RWPE1 (cell line): ENCODE results near the gene PTPN22.

Source experiments
- CTCF ChIA-PET: fragments of 350-600 bp; sonication (Branson Sonifier 250); formaldehyde crosslinking; extraction: SDS; loops from one replicate; lab custom pipeline; 2021; lab: Yijun Ruan, JAX
- POLR2A ChIA-PET: fragments of 400-600 bp; formaldehyde crosslinking; extraction: SDS; loops from one replicate; lab custom pipeline; 2020; ENCODE audit warnings: antibody characterized with exemption; ENCODE audit not compliant: low non-redundant PET; lab: Yijun Ruan, JAX
- DNase-seq: peaks from one replicate; pipeline ENCODE4 v3.0.0; 2012; ENCODE audit warnings: low spot score
- H3K27ac ChIP-seq: fragments of 450-650 bp; 2 replicates; pipeline ENCODE4 v1.5.1; 2017
- TF ChIP-seq, protein P1 (sequence below): fragments of 450-650 bp; conservative IDR thresholded peaks from 2 replicates; pipeline ENCODE4 v1.5.1; 2017; ENCODE audit warnings: low read depth, mild to moderate bottlenecking

PTPN22 gene

DNA sequence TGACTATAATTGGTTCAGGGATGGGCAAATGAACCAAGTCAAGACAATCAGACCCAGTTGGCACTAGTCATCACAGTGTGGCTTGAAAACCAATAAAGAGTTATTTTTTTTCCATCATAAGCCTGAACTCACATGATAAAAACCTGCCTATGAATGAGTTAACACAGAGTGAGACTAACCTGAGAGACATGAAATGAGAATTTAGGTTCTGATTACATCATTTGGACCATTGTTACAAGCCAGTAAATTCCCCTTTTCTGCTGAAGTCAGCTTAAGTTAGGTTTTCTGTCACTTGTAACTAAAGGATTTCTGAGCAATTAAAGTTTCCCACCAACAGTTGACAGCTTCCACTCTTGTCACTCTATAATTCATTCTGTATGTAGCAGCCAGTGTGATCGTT lies 49.6 kb downstream of the PTPN22 start:
- TF ChIP-seq, protein P1, sequence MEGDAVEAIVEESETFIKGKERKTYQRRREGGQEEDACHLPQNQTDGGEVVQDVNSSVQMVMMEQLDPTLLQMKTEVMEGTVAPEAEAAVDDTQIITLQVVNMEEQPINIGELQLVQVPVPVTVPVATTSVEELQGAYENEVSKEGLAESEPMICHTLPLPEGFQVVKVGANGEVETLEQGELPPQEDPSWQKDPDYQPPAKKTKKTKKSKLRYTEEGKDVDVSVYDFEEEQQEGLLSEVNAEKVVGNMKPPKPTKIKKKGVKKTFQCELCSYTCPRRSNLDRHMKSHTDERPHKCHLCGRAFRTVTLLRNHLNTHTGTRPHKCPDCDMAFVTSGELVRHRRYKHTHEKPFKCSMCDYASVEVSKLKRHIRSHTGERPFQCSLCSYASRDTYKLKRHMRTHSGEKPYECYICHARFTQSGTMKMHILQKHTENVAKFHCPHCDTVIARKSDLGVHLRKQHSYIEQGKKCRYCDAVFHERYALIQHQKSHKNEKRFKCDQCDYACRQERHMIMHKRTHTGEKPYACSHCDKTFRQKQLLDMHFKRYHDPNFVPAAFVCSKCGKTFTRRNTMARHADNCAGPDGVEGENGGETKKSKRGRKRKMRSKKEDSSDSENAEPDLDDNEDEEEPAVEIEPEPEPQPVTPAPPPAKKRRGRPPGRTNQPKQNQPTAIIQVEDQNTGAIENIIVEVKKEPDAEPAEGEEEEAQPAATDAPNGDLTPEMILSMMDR = no peak
- ChIA-PET CTCF (interaction anchor here (0.6 kb wide), 1 partner anchor 1455 kb away, joined by 5 read pairs; no protein-coding TSS in a partner anchor), POLR2A (no interaction called here)
- DNase-seq = no peak
- H3K27ac ChIP-seq = no peak overlapping the region

GRCh38 chr1:113818578-113818977 lies 52.9 kb downstream of the PTPN22 start:
- H3K27ac ChIP-seq = no peak overlapping the region
- no peak for DNase-seq
- TF ChIP-seq, protein P1 = no peak
- ChIA-PET CTCF (interaction anchor here (0.6 kb wide), 1 partner anchor 22 kb away, joined by 4 read pairs; no protein-coding TSS in a partner anchor), POLR2A (no interaction called here)

GRCh38 chr1:113813218-113813617 lies 58.3 kb downstream of the PTPN22 start:
- peak overlapping the region; percentile 83 for H3K27ac ChIP-seq
- ChIA-PET POLR2A (interaction anchor here (0.6 kb wide), 1 partner anchor 681 kb away, joined by 5 read pairs; no protein-coding TSS in a partner anchor), CTCF (interaction anchor here (0.5 kb wide), 1 partner anchor 910 kb away, joined by 4 read pairs; no protein-coding TSS in a partner anchor)
- DNase-seq = no peak
- TF ChIP-seq, protein P1 = no peak

GRCh38 chr1:113812661-113813135 lies 58.8 kb downstream of the PTPN22 start:
- no peak for DNase-seq
- H3K27ac ChIP-seq = peak overlapping the region; percentile 83
- TF ChIP-seq, protein P1 = no peak
- ChIA-PET POLR2A (interaction anchor here (0.6 kb wide), 1 partner anchor 680 kb away, joined by 5 read pairs; no protein-coding TSS in a partner anchor), CTCF (no interaction called here)

GRCh38 chr1:113811888-113812660 lies 59.4 kb downstream of the PTPN22 start, which contains the start of gene RSBN1:
Gene RSBN1 (minus strand): TSS chr1:113812476. CDS start chr1:113812412, 64 bp downstream.
- CTCF ChIA-PET = no interaction called here

More at GRCh38 chr1:113811888-113812660, 59.4 kb downstream of the PTPN22 start, which contains the start of gene RSBN1:
- peak; percentile 93 for DNase-seq
- peak within 1 kb of the TSS; percentile 83 for H3K27ac ChIP-seq
- POLR2A ChIA-PET = interaction anchor here (0.8 kb wide), 1 partner anchor 93 kb away, joined by 3 read pairs; the partner anchor contains the start of genes AP4B1 and DCLRE1B
- TF ChIP-seq, protein P1 = no peak
